Measurements from ENCODE around the gene MARCHF6. TPM values are rescaled to one million over a fixed set of nuclear protein-coding genes. Genes with fewer than 3 reads are reported as not detected.

The MARCHF6 gene
- polyA plus RNA-seq, 1 of the 3 experiments (the other 2 are of a cell fraction), result 52.4 TPM

GRCh38 chr5:10339058-10339811, 14.3 kb upstream of the MARCHF6 start:
- no peaks in the 10 kb centered on the region for H4K20me1 ChIP-seq (ENCODE audit: insufficient read depth)
- H3K4me2 ChIP-seq, result no peak overlapping the region
- H3F3A ChIP-seq (replicated peaks; ENCODE audit: insufficient read depth), result no peaks in the 10 kb centered on the region
- H3K9me2 ChIP-seq, result no peaks in the 10 kb centered on the region
- CTCF ChIA-PET, result no interaction called here
- H3K4me1 ChIP-seq (ENCODE audit: control insufficient read depth in 1 of 2, insufficient read depth in 2 of 2, low read depth in 1 of 2, low read length in 1 of 2), result peaks cover 0 to 18% of the 10 kb centered on the region in 2 experiments; a peak in 1 of 4 replicates
- TF ChIP-seq YY1 (IDR thresholded peaks at IDR 0.05; ENCODE audit: low read depth) (no peak), CHD2 (IDR thresholded peaks at IDR 0.05; ENCODE audit: low read length, partially characterized antibody) (no peak), FOSL2 (IDR thresholded peaks at IDR 0.05; ENCODE audit: borderline replicate concordance, low read depth) (no peak), NFIC (IDR thresholded peaks at IDR 0.05; ENCODE audit: borderline replicate concordance) (no peak), RAD21 (IDR thresholded peaks at IDR 0.05; ENCODE audit: low read length) (no peak), RFX5 (IDR thresholded peaks at IDR 0.05; ENCODE audit: low read length) (no peak), FOXM1 (IDR thresholded peaks at IDR 0.05; ENCODE audit: low read depth) (no peak), EP300 (IDR thresholded peaks at IDR 0.05; ENCODE audit: borderline replicate concordance in 1 of 2, low read depth in 1 of 2, low read length in 1 of 2) (no peak), TEAD4 (IDR thresholded peaks at IDR 0.05; ENCODE audit: borderline replicate concordance, insufficient read depth) (no peak), REST (IDR thresholded peaks at IDR 0.05; ENCODE audit: low read depth, low read length) (no peak), IRF3 (IDR thresholded peaks at IDR 0.05; ENCODE audit: low read depth, low read length) (no peak), PBX3 (IDR thresholded peaks at IDR 0.05) (no peak), USF1 (IDR thresholded peaks at IDR 0.05; ENCODE audit: borderline replicate concordance, low read depth) (no peak), JUND (IDR thresholded peaks at IDR 0.05) (no peak)
- peak; percentile 76 for DNase-seq
- H2AFZ ChIP-seq (ENCODE audit: low read depth), result no peak overlapping the region
- no peaks in the 10 kb centered on the region for H3K36me3 ChIP-seq (replicated peaks in 1 of 2; ENCODE audit: control insufficient read depth in 1 of 2, insufficient read depth in 2 of 2, low read length in 1 of 2)
- H3K79me2 ChIP-seq (ENCODE audit: insufficient read depth), result no peaks in the 10 kb centered on the region
- no peaks in the 10 kb centered on the region for H3K9me3 ChIP-seq
- no peak overlapping the region for H3K4me3 ChIP-seq (ENCODE audit: low read depth in 2 of 2, low read length in 1 of 2)
- POLR2A ChIA-PET, result interaction anchor here (1.0 kb wide), 1 partner anchor 14 kb away, joined by 4 read pairs; the partner anchor contains the start of gene MARCHF6
- 54% methylated on average over 17 of the region's 19 CpGs for WGBS (ENCODE audit: low lambda C conversion rate)
- H3K27ac ChIP-seq (ENCODE audit: low read depth in 2 of 2, low read length in 1 of 2), result peak overlapping the region in 1 of 2 experiments; percentile 51; a peak in 2 of 4 replicates
- no peaks in the 10 kb centered on the region for H3K27me3 ChIP-seq (ENCODE audit: insufficient read depth)
- H3K9ac ChIP-seq, result no peak overlapping the region

All from SK-N-SH (cell line).